K562 (cell line): Measurements from ENCODE around the gene HFE. TPM values are rescaled to one million over a fixed set of nuclear protein-coding genes. Genes with fewer than 3 reads are reported as not detected.

Experiments used
- ARID1B ChIP-seq: fragments of 450-650 bp; IDR thresholded peaks from 2 replicates; pipeline ENCODE4 v1.6.1; 2016; ENCODE audit warnings: antibody characterized with exemption, mild to moderate bottlenecking, inconsistent platforms
- L3MBTL2 ChIP-seq: fragments of 450-650 bp; IDR thresholded peaks from 2 replicates; pipeline ENCODE4 v1.6.1; 2016; ENCODE audit warnings: mild to moderate bottlenecking, moderate library complexity
- MAFK ChIP-seq: IDR thresholded peaks from 2 replicates; pipeline ENCODE4 v1.6.1; 2011; ENCODE audit warnings: low read length, improper control_type of control experiment
- MEF2D ChIP-seq: conservative IDR thresholded peaks from 2 replicates; pipeline ENCODE4 v1.6.1; 2016; ENCODE audit warnings: low read depth, missing genetic modification characterization, missing compliant biosample characterization
- MGA ChIP-seq: fragments of 450-650 bp; IDR thresholded peaks from 2 replicates; pipeline ENCODE4 v1.6.1; 2016; ENCODE audit warnings: mild to moderate bottlenecking, moderate library complexity
- PRMT5 ChIP-seq: sonication (generic); formaldehyde crosslinking; IDR thresholded peaks from 2 replicates; pipeline ENCODE4 v1.5.0; 2020; ENCODE audit warnings: missing genetic modification reagents
- STAT5B ChIP-seq: fragments of 250-450 bp; sonication (Bioruptor Pico); IDR thresholded peaks from 2 replicates; pipeline ENCODE4 v1.8.0; 2021; ENCODE audit warnings: mild to moderate bottlenecking, inconsistent platforms
- TAL1 ChIP-seq: fragments of 450-650 bp; IDR thresholded peaks from 2 replicates; pipeline ENCODE4 v1.6.1; 2016; ENCODE audit warnings: mild to moderate bottlenecking
- THRAP3 ChIP-seq: fragments of 450-650 bp; IDR thresholded peaks from 2 replicates; pipeline ENCODE4 v1.6.1; 2016; ENCODE audit warnings: mild to moderate bottlenecking, inconsistent platforms, borderline replicate concordance
- ZNF174 ChIP-seq: fragments of 250-450 bp; sonication (Bioruptor Pico); IDR thresholded peaks from 2 replicates; pipeline ENCODE4 v1.4.0; 2020; ENCODE audit warnings: mild to moderate bottlenecking
- ZSCAN29 ChIP-seq: fragments of 450-650 bp; IDR thresholded peaks from 2 replicates; pipeline ENCODE4 v1.6.1; 2017
- polyA plus RNA-seq, 8 experiments: library from polyadenylated mRNA; depleted of rRNA in 4 of 8; stranded (reverse) in 5 of 8; unstranded in 3 of 8; fragments of >200 nt; fragmentation: Nextera tagmentation in 2 of 8; fragmentation: Illumina TruSeq in 1 of 8; extraction: Ambion mirVana in 2 of 8; extraction: Trizol in 1 of 8; gene quantifications; 2 replicates each; pipeline versions ENCODE4 v1.2.1 to v1.2.3, GENCODE V29; 2011 to 2014; ENCODE audit warnings: inconsistent platforms in 1 of 8, missing spikeins in 1 of 8
- total RNA-seq, 7 experiments: library from RNA; depleted of rRNA in 6 of 7; stranded (reverse); fragments of >200 nt in 6 of 7; fragmentation: Illumina TruSeq in 2 of 7; extraction: Trizol in 2 of 7; gene quantifications; 2 replicates each; pipeline versions ENCODE4 v1.2.1 to v1.2.3, GENCODE V29; 2011 to 2021; ENCODE audit warnings: low replicate concordance in 1 of 7
- TF ChIP-seq, protein P1 (sequence below), 3 experiments: fragments of 200-800 bp in 1 of 3; sonication (Bioruptor generic) in 1 of 3; sonication (generic) in 1 of 3; formaldehyde crosslinking in 1 of 3; IDR thresholded peaks; 2 replicates each; pipeline versions ENCODE4 v1.6.1 to v1.8.0; 2016 to 2022; ENCODE audit warnings: mild to moderate bottlenecking in 2 of 3, missing compliant biosample characterization in 2 of 3, missing genetic modification characterization in 2 of 3, missing genetic modification reagents in 1 of 3

The HFE gene
- total and polyA plus RNA-seq, 9 of the 15 experiments (the other 6 are each of a cell fraction or from before 2014, with no cell fraction given) = 0.14 to 1.2 (median 0.76) TPM

- TF ChIP-seq STAT5B (no peak), MEF2D (tag) (no peak), PRMT5 (CRISPR knock-in tag) (no peak), TAL1 (peak; percentile 59; the same call in 1 of the 2 replicates), ZSCAN29 (no peak), THRAP3 (no peak), MAFK (no peak), MGA (peak; percentile 42; the same call in 1 of the 2 replicates), ARID1B (peak; percentile 66), L3MBTL2 (0 out of 2 replicates have a peak, but pooled peaks have one; percentile 11), ZNF174 (CRISPR knock-in tag) (no peak)
- TF ChIP-seq, protein P1, sequence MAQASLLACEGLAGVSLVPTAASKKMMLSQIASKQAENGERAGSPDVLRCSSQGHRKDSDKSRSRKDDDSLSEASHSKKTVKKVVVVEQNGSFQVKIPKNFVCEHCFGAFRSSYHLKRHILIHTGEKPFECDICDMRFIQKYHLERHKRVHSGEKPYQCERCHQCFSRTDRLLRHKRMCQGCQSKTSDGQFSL (CRISPR knock-in tag; IDR thresholded peaks at IDR 0.05) = no peak
- TF ChIP-seq, protein P1 (tag; IDR thresholded peaks at IDR 0.05) = no peak; a peak in 1 of 4 replicates
Observed at GRCh38 chr6:26122005-26122388, 34.8 kb downstream of the HFE start (continued).
